Measurements from ENCODE around the gene CTSF.
"Not testable (repeated sequence)": the region's sequence is repeated elsewhere in the genome, so short reads cannot be mapped to it uniquely, and the experiment has no call there.

The CTSF gene

GRCh38 chr11:66589996-66590675, 21.7 kb upstream of the CTSF start:
- DNase-seq (ENCODE audit: low read depth) = no peak

GRCh38 chr11:66589315-66589714, 20.9 kb upstream of the CTSF start:
- not testable (repeated sequence) for DNase-seq (ENCODE audit: low read depth)

DNA sequence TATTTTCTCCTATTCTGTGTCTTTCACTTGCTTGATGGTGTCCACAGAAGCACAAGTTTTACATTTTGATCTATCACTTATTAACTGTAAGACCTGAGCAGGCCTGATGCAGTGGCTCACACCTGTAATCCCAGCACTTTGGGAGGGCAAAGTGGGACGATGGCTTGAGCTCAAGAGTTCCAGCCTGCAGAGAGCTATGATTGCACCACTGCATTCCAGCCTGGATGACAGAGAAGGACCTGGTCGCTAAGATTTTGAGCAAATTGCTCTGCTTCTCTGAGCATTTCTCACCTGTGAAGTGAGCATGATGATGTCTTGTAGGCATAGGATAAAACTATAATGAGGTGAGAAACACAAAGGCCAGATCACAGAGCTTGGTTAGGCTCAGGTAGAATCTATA, 17.7 kb upstream of the CTSF start:
- no peak for DNase-seq (ENCODE audit: low read depth)

- not testable (repeated sequence) for DNase-seq (ENCODE audit: low read depth)
Observed at GRCh38 chr11:66585447-66585846, 17.0 kb upstream of the CTSF start.

DNA sequence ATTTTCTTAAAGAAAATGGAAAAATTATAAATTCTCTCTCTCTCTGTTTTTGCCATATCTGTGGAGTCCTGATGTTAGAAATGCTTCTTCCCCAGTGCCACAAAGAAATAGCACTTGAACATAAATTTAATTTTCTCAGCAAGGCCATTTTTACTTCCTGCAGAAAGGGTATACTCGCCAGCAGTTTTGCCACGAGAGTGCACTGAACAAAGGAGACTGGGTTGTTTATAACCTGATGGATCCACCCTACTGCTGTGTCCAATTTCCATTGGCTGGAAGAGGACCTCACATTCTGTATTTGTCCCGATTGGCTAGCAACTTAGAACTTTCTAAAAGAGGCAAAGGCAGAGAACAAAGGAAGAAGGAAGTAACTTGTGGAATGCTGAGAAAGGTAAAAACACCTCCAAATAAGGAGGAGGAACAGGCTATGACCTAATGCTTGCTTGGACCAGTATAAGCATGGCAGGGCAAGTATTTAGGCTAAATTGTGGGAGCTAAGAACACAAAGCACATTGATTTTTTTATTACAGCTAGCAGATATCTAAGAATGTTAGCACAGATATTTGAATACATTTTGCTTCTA, 14.2 kb upstream of the CTSF start:
- not testable (repeated sequence) for DNase-seq (ENCODE audit: low read depth)

DNA sequence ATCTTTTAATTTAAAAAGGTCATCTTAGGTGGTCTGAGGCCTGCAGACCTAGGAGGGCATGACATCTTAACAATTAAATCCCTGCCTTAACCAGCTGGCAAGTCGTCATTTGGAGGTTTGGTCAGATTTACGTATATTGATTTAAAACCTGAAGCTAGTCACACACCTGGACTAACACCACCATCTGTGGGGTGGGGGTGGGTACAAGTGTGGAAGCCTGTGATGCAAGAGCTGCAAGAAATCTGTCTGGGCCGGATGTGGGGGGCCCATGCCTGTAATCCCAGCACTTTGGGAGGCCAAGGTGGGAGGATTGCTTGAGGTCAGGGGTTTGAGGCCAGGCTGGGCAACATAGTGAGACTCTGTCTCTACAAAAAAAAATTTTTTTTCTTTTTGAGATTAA, 12.9 kb upstream of the CTSF start:
- DNase-seq (ENCODE audit: low read depth) = no peak

DNA sequence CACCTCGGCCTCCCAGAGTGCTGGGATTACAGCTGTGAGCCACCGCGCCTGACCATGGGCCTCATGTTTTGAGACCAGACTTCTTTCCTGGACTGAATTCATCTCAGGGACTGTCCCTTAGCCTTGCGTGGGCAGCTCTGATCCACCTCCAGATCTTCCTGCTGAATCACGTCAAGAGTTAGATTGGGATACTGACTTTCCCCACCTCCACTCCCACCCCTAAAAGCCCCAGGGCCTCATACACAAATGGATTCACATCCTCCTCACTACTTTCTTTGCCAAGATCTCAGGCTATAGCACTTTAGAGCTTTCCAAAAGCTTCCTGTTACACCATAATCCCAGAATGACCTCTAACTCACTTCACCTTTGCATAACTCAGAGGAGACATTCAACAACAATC, 12.4 kb upstream of the CTSF start:
- DNase-seq (ENCODE audit: low read depth) = no peak

- no peak for DNase-seq (ENCODE audit: low read depth)
Observed at GRCh38 chr11:66579017-66579606, 10.7 kb upstream of the CTSF start.

DNA sequence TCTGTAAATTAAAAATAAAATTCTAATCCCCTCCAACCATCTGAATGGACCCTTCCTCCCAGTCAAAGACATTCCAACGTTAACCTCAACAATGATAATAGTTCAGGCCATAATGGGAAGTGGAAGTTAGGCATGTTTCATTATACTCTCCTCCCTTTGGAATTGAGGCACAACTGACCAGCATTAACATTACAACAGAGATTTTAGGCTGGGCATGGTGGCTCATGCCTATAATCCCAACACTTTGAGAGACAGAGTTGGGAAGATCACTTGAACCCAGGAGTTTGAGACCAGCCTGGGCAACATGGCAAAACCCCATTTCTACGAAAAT, 2.4 kb upstream of the CTSF start:
- DNase-seq (ENCODE audit: low read depth) = no peak

- no peak for DNase-seq (ENCODE audit: low read depth)
Observed at GRCh38 chr11:66570079-66570849, 1.9 kb upstream of the CTSF start.

- no peak for DNase-seq (ENCODE audit: low read depth)
Observed at GRCh38 chr11:66569076-66569475, 670 bp upstream of the CTSF start.

DNA sequence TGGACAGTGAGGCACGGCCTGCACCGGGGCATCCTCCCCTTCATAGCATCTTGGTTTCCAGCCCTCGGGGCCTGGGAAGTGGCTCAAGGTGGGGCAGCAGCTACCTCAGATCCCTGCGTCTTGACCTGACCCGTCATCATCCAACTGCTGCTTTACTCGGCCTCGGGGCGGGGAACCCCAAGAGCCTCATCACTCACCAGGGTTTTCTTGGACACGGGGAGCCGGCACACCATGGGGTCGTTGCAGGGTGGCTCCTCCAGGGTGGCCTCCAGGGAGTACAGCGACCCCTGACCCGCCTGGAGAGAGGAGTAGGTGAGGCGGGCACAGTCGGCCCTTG, 651 bp downstream of the CTSF start:
- DNase-seq (ENCODE audit: low read depth) = no peak

GRCh38 chr11:66566221-66566620, 2.2 kb downstream of the CTSF start:
- no peak for DNase-seq (ENCODE audit: low read depth)

DNA sequence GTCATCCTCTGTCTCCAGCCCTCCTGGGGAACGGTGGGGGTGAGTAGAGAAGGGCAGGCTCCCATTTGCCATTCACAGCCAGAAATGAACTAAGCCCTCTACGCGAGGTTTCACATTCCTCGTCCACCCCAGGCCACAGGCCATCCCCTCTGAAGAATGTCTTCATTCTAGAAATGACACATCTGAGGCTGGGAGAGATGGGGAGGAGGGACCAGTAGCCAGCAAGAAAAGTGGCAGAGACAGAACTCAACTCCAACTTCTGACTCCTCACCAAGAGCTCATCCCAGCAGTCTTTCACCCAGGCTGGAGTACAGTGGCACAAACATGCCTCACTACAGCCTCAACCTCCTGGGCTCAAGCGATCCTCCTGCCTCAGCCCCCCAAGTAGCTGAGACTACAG, 3.4 kb downstream of the CTSF start:
- no peak for DNase-seq (ENCODE audit: low read depth)

GRCh38 chr11:66564538-66564937, 3.9 kb downstream of the CTSF start:
- no peak for DNase-seq (ENCODE audit: low read depth)

DNA sequence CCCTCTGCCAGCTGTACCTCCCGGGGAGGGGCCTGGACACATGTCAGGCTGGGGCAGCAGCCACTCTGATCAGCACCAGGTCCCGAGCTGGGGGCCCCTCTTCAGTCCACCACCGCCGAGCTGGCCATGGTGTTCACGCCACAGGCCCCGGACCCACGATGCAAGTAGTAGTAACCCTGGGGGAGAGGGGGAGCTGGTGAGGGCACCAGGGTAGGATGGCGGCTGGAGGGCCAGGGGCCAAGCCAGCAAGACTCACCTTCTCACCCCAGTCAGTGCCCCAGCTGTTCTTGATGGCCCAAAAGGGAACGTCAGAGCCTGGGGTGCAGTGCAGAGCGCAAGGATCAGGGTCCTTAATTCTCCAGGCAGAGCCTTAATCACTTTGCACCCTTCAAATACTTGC, 4.6 kb downstream of the CTSF start:
- no peak for DNase-seq (ENCODE audit: low read depth)

DNA sequence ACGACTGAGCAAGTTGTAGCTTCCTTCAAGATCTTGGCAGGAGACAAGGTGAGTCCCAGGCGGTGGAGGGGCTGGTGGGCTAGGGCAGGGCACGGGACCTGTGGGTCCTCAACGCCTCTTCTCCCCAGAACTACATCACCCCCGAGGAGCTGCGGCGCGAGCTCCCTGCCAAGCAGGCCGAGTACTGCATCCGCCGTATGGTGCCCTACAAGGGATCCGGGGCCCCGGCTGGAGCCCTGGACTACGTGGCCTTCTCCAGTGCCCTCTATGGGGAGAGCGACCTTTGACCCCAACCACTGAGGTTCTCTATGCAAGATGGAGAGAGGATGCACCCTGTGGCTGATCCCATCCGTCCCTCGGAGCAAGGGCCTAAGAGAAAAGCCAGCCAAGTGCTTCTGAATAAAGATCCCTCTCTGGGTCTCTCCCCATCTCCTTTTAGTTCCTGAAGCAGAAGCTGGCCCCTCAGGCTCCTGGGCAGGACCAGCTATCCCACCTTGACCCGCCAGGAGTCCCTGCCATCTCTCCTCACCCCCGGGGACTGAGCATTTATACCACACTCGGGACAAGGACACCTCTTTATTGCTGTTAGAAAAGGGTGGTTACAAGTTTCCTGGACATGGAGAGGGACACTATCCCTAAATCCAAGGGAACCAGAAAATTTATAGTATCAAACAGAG, 5.4 kb downstream of the CTSF start:
- DNase-seq (ENCODE audit: low read depth) = no peak

DNA sequence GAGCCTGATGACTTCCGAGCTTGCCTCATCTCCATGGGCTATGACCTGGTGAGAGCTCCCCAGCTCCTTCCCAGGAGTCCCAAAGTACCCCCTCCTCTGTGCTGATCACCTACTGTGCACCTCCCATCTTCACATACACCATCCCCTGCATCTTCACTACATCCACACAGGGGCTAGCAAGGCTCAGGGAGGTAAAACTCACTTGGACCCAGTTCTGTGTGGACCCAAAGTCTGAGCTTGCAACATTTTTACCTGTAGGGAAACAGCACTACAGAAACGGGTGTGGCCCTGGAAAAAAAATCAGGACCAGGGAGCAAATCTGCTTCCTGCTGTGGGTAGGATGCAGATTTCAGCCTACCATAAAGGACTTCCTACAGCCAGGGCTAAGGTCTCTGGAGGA, 6.1 kb downstream of the CTSF start:
- DNase-seq (ENCODE audit: low read depth) = no peak

DNA sequence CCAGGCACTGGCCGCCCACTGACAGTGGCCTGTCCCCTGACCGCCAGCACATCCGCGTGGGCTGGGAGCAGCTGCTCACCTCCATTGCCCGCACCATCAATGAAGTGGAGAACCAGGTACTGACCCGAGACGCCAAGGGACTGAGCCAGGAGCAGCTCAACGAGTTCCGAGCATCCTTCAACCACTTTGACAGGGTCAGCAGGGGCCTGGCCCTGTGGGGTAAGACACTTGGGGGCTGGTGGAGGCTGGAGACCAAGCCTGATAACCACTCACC, 6.5 kb downstream of the CTSF start:
- DNase-seq (ENCODE audit: low read depth) = no peak

GRCh38 chr11:66561178-66561974, 7.0 kb downstream of the CTSF start:
- DNase-seq (ENCODE audit: low read depth) = no peak

GRCh38 chr11:66559866-66560676, 8.3 kb downstream of the CTSF start:
- no peak for DNase-seq (ENCODE audit: low read depth)
